ENCODE measurements around the gene DLL4.

The DLL4 gene

GRCh38 chr15:40906091-40906990 is 22.8 kb upstream of the DLL4 start:
- no peak for DNase-seq (ENCODE audit: low read depth)

- DNase-seq (ENCODE audit: low read depth): no peak
Observed at GRCh38 chr15:40906991-40907802, 21.9 kb upstream of the DLL4 start.

DNA sequence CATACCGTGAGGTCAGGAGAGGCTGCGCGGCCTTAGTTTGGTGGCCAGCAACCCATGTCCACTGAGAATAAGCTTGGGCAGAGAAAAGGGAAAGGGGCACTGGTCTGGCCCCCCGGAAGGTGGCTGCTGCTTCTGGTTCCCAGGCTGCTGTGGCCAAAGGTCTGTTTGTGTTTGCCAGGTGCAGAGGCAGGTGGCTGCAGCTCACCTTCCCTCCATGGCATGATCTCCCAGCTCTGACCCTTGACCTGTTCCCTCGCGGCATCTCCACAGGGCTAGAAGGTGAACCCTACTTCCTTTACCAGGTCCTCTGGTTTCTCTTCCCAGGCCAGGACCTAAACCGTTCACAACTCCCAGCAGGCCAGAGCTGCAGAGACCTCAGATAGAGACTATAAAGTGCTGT is 21.0 kb upstream of the DLL4 start:
- DNase-seq (ENCODE audit: low read depth): no peak

- DNase-seq (ENCODE audit: low read depth): no peak
Observed at GRCh38 chr15:40909662-40910630, 19.2 kb upstream of the DLL4 start.

GRCh38 chr15:40911141-40911540 is 18.0 kb upstream of the DLL4 start:
- no peak for DNase-seq (ENCODE audit: low read depth)

DNA sequence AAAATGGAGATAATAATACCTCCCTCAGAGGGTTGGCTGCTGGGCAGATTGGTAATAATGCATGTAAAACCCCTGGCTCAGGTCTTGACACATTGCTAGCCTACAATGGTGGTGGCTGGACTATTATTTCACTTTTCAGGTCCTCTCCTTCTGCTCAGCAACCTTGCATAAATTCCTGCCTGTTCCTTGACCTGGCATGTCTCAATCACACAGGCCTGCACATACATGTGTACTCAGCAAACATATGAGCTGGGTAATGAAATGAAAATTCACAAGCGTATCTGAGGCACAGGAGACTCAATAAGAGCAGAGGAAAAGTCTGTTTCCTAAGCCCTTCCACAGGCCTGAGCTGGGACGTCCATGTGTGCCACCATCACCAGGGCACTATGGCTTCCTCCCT is 17.4 kb upstream of the DLL4 start:
- no peak for DNase-seq (ENCODE audit: low read depth)

- no peak for DNase-seq (ENCODE audit: low read depth)
Observed at GRCh38 chr15:40912478-40912877, 16.7 kb upstream of the DLL4 start.

- no peak for DNase-seq (ENCODE audit: low read depth)
Observed at GRCh38 chr15:40914013-40914412, 15.1 kb upstream of the DLL4 start.

DNA sequence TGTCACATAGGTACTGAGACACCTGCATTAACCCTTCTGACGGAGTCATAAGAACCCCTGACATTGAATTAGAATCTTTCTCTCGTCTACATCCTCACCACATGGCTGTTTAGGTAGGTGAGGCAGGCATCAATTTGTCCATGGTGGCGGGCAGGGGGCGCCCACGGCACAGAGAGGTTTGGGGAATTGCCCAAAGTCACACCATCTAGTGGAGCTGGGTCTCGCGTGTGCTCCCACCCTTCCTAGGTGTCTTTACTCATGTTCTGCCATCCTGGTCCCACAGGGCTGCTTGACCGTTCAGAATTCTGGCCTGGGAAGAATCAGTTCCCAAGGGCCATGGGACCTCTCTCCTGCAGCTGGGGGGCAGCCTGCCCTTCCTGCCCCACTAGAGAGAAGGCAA is 14.7 kb upstream of the DLL4 start:
- no peak for DNase-seq (ENCODE audit: low read depth)

GRCh38 chr15:40915116-40915661 is 14.0 kb upstream of the DLL4 start:
- DNase-seq (ENCODE audit: low read depth): no peak

GRCh38 chr15:40915679-40916078 is 13.5 kb upstream of the DLL4 start:
- no peak for DNase-seq (ENCODE audit: low read depth)

GRCh38 chr15:40917585-40917984 is 11.6 kb upstream of the DLL4 start:
- no peak for DNase-seq (ENCODE audit: low read depth)

- no peak for DNase-seq (ENCODE audit: low read depth)
Observed at GRCh38 chr15:40918146-40918798, 10.9 kb upstream of the DLL4 start.

GRCh38 chr15:40918799-40919392 is 10.2 kb upstream of the DLL4 start:
- DNase-seq (ENCODE audit: low read depth): no peak

- no peak for DNase-seq (ENCODE audit: low read depth)
Observed at GRCh38 chr15:40921949-40922607, 7.1 kb upstream of the DLL4 start.

GRCh38 chr15:40922608-40923005 is 6.5 kb upstream of the DLL4 start:
- DNase-seq (ENCODE audit: low read depth): no peak

- no peak for DNase-seq (ENCODE audit: low read depth)
Observed at GRCh38 chr15:40923551-40923950, 5.6 kb upstream of the DLL4 start.

DNA sequence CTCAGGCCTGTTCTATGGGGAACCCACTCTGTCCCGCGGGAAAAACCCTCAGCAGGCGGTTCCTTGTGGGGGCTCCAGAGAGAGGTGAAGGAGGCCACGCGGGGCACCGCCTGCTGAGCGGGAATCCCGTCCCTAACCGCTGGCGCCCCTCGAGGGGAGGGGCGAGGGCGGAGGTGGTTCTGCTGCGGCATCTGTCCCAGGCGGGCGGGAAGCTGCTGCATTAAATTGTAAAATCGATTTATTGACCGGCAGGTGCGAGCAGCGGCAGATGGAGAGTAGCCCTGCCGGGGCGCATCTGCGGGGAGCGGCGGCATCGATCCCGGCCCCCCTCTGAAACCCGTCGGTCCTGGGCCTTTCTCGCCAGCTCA is 3.7 kb upstream of the DLL4 start:
- DNase-seq (ENCODE audit: low read depth): no peak

- no peak for DNase-seq (ENCODE audit: low read depth)
Observed at GRCh38 chr15:40925863-40926658, 3.1 kb upstream of the DLL4 start.
